GM19099 (cell line): ENCODE data around the gene CLBA1.

ENCODE experiments used
- POLR2A ChIP-seq: IDR thresholded peaks from 3 replicates; pipeline ENCODE4 v1.6.1; 2011; ENCODE audit warnings: low read depth; ENCODE audit not compliant: insufficient read length; ENCODE audit errors: extremely low read depth

The CLBA1 gene

DNA sequence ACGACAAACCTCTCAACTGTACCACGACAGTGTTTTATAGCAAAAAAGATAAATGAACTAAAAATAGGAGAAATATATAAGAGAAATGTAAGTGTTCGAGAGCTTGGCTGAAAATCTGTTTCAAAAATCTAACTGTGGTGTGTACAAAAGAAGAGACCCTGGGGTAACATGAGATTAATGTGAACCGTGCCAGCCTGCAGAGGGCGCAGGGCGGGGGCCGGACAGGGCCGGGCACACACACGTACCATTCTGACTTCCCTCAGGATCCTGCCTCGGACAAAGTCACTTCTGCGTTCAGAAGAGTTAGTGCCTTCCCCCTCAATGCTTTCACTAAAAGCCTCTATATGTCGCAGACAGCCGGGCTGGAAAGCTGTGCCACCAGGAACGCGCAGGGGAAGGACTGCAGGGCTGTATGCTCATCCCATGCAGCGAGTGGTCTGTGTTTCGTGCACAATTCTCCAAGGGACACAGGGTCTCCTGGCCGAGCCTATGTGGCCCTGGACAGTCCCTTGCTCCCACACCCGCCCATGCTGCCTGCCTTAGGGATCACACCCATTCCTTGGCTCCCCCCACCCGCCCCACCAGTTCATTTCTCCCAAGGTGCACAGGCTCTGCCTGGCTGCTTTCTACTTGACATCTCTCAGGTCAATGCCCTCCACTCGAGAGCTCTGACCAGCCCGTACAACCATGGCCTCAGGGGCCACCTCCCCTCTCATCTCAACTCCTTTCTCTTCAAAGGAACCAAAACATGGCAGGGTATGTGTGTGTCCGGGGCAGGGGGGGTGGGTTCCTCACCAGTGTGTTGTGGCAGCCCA is 26.8 kb downstream of the CLBA1 start:
- no peak for TF ChIP-seq POLR2A

GRCh38 chr14:105013150-105013785 is 27.7 kb downstream of the CLBA1 start:
- no peak for TF ChIP-seq POLR2A

DNA sequence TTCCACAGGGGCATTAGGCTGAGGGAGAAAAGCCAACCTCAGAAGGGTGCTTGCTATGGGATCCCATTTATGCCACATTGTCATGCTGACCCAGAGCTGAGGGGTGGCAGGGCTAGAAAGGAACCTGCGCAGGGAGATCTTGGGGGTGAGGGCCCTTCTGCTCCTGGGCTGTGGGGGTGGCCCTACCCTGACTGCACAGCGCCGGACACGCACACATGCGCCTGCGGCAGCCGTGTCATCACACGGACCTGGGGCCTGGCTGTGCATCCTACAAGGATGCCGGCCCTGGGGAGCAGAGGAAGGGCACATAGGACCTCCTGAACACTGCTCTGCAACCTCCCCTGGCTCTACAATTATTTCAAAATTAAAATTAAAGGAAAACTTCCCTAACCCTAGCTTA is 28.4 kb downstream of the CLBA1 start:
- no peak for TF ChIP-seq POLR2A

DNA sequence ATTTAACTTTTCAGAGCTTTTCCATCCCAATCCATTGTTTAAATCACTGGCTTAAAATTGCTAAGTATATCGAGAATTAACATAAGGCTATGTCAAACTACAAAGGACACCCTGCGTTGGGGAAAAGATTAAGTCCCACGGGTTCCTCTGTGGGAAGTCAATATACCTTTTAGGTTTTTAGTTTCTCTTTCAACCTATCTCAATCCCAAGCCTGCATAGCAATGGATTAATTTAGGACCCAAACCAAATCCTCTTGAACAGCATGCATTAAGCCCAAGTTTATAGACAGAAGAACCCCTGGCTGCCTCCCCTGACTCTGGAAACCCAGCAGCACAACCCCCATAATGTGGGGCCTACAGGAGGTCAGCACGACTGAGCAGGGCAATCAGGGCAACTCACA is 29.0 kb downstream of the CLBA1 start:
- no peak for TF ChIP-seq POLR2A

GRCh38 chr14:105015242-105015641 is 29.7 kb downstream of the CLBA1 start:
- no peak for TF ChIP-seq POLR2A

- TF ChIP-seq POLR2A = no peak
Observed at GRCh38 chr14:105015905-105016304, 30.3 kb downstream of the CLBA1 start.

- no peak for TF ChIP-seq POLR2A
Observed at GRCh38 chr14:105018414-105018813, 32.8 kb downstream of the CLBA1 start.

DNA sequence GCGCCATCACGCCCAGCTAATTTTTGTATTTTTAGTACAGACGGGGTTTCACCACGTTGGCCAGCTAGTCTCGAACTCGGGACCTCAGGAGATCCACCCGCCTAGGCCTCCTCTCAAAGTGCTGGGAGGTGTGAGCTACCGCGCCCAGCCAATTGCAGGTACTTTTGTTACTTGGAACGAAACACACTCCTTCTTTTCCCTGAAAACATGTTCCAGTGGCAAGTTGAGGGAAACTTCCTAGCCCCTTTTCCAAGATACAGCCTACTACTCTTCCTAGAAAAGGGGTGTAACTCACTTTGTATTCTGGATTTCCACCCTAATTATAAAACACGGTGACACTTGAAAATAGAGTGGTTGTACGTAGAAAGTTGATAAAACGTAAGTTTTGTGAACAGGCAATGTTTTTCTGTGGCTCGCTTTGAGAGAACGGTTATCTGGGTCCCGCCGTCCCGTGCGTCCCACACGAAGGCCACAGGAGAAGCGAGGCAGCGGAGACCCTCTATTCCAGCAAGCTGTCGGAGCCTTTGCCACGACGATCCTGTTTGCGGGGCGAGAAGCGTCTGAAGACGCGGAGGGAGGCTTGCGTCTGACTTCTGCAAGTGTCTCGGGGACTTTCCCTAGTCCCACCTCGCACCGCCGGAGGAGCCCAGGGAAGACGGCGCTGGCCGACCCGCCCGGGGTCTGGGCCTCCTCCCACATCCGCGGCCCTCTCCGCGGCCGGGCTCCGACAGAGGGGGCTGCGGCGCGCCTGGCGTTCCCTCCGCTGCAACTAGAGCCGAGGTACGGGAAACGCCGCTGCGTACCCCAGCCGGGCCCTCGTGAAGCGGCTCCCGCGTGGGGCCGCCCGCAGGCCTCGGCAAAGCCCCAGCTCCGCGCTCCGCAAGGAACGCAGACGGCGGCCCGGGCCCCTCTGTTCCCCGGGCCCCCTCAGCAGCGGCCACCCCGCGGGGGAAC is 34.5 kb downstream of the CLBA1 start:
- no peak for TF ChIP-seq POLR2A

- TF ChIP-seq POLR2A = peak; percentile 89
Observed at GRCh38 chr14:105020815-105021655, 35.4 kb downstream of the CLBA1 start, which contains the start of gene CDCA4. Gene CDCA4 (minus strand): TSS chr14:105021083. CDS start chr14:105011929, 9,154 bp downstream.

DNA sequence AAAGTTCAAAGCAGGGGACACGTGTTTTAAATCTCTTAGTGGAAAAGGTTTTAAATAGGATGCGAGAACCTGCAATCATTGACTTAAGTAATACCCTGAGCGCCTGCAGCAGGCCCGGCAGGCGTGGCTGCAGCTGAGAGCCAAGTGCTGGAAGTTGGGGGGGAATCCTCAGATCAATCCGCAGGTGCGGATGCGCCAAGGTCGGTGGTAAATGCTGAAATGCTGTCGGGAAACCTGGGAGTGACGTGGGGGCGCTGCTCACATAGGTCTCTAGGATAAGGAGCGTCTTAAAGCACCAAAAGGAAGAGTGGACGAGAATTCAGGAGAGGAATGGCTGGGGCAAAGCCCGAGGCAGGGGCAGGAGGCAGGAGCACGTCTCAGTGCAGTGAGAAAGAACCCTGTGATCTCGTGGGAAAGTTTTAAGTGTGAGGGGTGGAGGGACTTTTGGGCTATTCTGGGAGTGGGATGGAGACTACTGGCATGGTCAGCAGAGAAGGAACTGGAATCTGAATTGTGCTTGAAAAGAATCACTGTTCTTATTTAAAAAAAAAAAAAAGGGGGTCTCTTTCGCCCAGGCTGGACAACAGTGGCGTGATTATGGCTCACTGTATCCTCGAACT is 36.2 kb downstream of the CLBA1 start:
- no peak for TF ChIP-seq POLR2A

DNA sequence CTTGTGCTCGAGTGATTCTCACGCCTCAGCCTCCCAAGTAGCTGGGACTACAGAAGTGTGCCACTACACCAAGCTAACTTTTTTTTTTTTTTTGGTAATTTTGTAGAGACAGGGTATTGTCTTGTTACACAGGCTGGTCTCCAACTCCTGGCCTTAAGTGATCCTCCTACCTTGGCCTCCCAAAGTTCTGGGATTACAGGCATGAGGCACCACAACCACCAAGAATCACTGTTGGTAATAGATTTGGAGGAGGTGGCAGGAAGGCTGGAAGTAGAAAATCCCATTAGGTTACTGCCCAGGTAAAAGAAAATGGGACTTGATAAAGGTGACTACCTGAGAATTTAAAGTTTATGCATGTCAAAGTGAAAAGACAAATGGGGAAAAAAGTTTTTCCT is 36.7 kb downstream of the CLBA1 start:
- no peak for TF ChIP-seq POLR2A

DNA sequence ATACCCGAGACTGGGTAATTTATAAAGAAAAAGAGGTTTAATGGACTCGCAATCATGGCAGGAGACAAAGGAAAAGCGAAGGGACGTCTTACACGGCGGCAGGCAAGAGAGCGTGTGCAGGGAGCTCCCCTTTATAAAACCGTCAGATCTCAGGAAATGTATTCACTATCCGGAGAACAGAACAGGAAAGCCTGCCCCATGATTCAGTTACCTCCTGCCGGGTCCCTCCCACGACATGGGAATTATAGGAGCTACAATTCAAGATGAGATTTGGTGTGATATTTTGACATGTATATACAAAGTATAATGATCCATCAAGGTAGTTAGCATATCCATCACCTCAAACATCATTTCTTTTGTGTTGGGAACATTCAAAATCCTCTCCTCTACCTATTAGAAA is 37.6 kb downstream of the CLBA1 start:
- no peak for TF ChIP-seq POLR2A

- TF ChIP-seq POLR2A = no peak
Observed at GRCh38 chr14:105023791-105024480, 38.3 kb downstream of the CLBA1 start.
